ENCODE measurements around the gene HMG20B.

Gene HMG20B

DNA sequence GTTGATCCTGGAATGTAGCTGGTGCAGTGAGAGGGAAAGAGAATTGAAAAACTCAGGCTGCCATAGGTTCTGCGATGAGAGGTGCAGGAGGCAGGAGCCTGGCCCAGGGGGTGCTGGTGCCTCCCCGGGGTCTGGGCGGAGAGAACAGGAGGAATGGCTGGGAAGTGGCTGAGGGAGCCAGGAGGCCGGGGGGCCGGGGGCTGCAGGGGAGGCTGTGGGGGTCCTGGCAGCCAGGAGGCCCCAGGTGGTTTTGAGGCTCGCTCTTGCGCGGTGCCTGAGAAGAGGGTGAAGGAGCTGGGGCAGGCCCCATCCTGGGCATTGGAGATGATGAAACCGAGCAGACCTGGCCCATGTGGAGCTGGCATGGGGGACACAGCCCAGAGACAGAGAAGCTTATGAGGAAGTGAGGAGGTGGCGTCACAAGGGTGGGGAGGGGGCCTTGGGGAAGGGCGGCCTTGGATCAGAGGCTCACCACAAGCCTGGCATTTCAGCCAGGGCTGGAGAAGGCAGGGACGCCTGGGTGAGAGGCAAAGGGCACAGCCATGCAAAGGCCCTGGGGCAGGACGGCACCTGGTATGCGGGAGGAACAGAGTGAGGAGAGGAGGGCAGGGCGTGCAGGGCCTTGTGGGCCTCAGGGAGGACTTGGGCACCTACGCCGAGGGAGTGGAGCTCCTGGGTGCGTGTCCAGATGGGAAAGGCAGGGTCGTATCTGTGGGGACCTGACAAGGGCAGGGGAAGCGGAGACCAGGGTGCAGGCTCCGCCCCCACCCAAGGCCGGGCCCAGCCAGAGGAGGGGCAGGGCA, 35.1 kb upstream of the HMG20B start:
- no peak for DNase-seq

DNA sequence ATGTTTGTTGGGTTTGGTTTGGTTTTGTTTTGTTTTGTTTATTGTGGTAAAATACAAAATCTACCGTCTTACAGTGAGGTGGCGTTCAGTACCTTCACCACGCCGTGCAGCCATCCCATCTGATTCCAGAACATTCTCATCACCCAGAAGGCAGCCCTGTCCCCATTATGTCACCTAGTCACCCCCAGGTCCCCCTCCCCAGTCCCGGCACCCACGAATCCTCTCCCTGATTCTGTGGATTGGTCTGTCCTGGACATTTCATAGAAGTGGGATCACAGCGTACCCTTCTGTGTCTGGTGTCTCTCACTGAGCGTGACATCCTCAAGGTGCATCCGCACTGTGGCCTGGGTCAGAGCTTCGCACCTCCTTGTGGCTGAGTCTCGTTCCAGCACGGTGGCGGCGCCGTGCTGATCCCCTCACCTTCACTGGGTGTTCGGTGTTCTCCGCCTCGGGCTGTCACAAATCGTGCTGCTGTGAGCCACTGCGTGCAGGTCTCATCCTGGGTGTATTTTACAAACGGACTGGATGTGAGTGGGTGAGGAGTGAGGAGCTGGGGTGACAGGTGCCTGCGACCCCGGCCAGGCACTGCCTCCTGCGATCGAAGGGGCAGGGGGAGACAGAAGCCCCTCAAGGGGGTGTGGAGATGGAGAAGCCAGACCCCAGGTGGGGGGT, 34.4 kb upstream of the HMG20B start:
- no peak for DNase-seq

DNA sequence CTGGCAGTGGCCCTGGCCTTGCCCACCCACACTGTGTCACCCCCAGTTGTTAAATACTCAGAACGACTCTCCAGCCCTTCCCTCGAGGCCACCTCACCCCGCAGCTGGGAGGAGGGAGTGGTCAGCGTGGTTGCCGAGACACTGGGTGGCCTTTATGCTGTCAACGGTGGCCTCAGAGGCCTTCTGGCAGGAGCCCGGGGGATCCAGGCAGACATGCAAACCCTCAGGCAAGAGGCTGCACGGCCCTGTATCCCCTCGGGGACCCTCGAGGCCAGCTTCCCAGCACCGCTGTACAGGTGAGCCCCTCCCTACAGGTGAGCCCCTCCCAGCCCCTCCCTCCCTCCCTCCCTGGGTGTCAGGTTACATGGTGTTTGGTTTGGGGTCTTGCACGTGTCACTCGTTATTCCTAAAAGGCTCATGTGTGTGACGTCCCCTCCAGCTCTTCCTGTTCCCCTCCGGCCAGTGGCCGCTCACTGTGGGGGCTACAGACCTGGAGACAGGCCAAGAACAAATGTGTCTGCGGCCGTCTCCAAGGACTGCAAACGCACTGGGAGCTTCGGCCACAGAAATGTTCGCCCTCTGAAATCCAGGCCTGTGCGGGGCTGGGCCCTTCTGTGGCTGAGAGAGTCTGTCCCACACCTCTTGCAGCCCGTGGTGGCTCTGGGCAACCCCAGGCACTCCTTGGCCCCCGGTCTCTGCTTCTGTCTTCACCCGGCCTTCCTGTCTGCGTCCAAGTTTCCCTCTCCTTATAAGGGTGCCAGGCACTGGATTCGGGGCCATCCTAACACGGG, 33.6 kb upstream of the HMG20B start, which contains the start of gene TEKTIP1:
Gene TEKTIP1, plus strand, starts transcription at position 210 of the 791 bp plus-strand sequence. Its CDS starts 4 bp downstream, at position 214.
- no peak for DNase-seq

DNA sequence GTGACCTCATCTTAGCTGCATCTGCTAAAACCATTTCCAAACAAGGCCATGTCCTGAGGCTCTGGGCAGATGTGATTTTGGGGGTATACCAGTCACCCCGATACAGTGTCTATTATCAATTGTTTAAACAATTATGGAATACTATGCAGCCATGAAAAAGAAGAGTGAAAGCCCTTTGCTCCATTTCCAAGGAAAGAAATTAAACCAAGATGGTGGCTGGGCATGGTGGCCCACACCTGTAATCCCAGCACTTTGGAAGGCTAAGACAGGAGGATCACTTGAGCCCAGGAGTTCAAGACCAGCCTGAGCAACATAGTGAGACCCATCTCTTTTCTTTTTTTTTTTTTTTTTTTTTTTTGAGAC, 33.0 kb upstream of the HMG20B start:
- no peak for DNase-seq

DNA sequence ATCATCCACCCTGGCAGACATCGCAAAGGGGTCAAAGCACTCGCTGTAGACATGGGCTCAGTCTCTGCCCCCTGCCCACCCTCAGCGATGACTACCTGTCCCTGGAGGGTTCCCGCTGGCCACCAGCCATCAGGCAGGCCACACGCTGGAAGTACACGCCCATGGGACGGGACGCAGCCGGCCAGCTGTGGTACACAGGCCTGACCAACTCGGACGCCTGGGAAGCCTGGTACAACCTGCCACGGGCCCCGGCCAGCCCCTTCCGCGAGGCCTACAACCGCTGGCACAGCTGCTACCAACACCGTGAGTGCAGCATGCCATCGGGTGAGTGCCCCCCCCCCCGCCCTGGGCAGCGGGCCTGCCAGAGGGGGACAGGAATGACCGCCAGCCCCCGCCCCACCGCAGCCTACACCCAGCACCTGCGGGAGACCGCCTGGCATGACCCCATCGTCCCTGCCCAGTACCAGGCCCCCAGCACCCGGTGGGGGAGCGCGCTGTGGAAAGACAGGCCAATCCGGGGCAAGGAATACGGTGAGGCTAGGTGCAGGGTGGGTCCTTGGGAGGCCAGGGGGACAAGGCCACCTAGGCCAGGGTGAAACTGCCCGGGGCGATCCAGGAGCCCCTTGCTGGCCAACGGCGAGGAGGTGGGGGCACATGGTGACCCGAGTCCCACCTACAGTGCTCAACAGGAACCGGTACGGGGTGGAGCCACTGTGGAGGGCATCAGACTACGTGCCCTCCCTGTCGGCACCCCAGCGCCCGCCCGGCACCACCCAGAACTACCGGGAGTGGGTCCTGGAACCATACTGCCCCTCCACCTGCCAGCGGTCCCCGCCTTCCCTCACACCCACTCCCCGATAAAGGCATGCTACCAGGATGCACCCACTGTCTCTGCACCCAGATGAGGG, 29.3 kb upstream of the HMG20B start:
- no peak for DNase-seq

DNA sequence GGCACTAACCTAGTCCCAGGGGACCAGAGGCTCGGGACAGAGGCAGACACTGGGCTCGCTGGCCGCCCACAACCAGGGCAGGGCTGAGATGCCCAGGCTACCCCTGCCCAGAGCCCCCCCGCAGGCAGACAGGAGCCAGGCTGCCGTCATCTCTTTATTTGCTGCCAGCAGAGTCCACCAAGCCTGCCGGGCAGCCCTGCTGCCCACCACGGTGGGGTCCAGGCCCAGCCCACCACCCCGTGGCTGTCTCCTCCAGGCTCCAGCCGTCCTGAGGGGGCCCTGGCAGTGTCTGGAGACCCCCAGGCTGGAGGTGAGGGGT, 28.7 kb upstream of the HMG20B start:
- no peak for DNase-seq

DNA sequence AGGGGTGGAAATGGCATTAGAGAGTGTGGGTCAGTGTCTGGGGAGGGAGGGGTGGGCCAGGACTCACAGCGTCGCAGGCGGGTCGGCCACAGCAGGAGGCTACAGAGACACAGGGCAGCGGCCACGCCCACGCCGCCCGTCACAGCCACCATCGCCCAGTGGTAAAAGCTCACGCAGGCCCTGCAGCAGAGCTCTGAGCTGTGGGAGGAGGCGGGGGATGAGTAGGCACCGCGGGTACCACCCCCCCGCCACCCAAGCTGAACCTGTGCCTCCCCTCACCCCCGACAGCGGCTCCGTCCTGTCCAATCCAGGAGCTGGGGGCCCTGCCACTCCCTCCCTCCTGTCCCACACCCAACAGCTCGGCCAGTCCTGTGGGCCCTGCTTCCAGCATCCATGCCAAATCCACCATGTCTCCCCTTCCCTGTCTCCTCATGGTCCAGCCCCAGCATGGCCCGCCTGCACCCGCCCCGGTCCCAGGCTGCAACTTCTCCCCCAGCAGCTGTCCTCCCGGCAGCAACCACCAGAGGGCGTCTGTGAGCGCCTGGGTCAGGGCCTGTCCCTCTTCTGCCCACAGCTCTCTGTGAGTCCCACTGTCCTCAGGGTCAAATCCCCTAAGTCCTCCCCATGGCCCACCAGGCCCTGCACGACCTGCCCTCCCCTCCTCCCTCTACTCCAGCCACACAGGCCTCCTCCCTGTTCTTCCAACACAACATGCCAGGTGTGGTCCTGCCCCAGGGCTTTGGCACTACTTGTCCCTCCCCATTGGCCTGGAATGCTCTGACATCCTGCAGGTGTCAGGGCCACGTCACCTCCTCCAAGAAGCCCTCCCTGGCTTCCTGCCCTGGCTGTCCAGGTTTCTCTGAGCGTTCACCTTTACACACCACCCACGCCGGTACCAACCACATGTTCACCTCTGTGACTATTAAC, 27.7 kb upstream of the HMG20B start:
- peak; percentile 80 for DNase-seq

DNA sequence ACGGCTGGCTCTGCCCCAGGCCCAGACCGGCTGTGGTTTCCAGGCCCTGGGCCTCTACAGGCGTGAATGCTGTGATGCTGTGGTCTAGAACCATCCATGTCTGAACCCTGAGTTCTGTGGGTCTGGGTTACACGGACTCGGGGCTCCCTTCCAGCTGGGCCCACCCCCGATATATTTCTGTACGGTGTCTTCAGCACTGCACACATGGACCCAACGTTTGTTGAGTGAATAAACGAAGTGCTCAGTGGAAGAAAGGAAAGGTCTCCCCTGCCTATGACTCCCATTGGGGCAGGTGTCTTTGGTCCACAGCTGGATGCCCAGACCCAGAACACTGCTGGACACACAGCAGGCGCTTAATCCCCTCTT, 27.1 kb upstream of the HMG20B start:
- DNase-seq = no peak

DNA sequence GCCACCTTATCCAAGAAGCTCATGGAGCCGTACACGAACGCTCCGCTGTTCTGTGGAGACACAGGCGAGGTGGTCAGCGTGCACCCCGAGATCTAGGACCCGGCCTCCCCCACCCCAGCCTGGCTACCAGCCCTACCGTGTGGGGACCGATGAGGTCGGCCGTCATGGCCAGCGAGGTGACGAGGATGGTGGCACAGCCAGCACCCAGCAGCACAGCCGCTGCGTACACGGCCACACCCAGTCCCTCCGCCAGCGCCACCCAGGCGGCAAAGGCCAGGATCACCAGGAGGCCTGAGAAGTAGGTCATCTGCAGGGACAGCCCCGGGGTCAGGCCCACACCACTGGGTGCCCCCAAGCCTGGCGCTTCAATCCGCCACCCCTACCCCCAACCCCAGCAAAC, 26.6 kb upstream of the HMG20B start:
- DNase-seq = no peak

DNA sequence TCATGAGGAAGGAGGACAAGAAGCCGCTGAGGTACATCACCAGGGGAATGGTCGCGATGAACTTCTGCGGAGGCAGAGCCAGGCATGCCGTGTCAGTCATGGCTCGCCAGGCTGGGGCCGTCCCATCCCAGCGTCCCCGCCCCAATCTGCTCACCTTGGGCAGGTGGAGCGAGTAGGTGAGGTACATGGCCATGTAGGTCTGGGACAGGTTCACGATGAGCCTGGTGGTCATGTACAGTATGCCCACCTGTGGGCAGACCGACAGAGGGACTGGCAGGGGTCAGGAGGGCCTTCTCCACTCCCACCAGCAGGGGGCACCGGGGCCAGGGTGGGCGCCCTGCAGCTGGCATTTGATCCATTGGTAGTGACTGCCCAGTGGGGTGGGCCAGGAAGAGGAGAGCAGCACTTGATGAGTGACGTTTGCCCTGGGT, 25.4 kb upstream of the HMG20B start:
- peak; percentile 49 for DNase-seq

DNA sequence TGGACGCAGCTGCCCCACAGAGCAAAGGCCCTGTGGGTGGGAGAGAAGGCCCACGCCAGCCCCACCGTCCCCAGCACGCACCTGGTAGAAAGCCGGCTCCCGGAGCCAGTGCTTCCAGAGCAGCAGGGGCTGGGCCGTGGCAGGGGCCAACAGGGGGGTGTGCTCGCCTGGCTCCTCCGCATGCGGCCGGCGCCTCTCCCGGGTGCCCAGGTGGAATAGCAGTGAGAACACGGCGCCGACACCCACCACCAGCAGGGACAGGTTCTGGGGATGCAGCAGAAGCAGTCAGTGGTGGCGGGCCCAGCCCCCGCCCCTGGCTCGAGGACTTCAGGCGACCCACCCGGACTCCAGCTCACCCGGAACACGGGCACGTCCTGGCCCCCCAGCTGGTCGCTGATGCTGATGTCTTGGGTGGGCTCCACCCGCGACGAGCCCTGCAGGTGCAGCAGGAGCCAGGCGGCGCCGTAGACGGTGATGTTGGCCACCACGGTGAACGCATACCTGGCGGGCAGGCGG, 24.9 kb upstream of the HMG20B start:
- DNase-seq = no peak

DNA sequence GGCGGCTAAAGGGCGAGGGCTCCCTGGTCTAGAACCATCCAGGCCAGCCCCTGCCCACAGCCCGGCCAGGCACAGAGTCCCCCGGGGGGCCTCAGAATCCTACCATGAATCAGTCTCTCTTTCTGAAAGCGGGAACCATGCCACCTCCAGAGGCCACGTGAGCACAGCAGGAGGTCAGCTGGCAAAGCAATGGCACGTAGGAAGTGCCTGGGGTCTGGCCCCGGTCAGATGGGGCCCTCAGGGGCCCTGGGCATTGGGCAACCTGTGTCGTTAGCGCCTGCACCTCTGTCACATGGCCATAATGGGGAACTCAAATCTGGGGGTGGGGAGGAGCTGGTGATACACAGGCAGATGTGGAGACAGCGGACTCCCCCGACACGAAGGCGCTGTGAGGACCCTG, 24.1 kb upstream of the HMG20B start:
- no peak for DNase-seq

DNA sequence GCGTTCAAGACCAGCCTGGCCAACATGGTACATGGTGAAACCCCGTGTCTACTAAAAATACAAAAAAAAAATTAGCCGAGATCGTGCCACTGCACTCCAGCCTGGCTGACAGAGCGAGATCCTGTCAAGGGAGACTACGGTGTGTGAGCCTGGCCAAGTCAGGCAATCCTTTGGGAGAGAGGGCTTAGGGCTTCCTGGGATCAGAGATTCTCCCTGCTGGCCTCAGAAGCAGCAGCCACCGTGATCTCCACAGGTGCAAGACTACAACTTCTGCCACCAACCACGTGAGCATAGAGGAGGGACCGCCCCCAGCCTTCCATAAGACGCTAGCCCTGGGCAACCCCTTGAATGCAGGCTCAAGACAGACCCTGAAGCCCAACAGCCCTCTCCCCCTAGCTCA, 22.9 kb upstream of the HMG20B start:
- DNase-seq = no peak

DNA sequence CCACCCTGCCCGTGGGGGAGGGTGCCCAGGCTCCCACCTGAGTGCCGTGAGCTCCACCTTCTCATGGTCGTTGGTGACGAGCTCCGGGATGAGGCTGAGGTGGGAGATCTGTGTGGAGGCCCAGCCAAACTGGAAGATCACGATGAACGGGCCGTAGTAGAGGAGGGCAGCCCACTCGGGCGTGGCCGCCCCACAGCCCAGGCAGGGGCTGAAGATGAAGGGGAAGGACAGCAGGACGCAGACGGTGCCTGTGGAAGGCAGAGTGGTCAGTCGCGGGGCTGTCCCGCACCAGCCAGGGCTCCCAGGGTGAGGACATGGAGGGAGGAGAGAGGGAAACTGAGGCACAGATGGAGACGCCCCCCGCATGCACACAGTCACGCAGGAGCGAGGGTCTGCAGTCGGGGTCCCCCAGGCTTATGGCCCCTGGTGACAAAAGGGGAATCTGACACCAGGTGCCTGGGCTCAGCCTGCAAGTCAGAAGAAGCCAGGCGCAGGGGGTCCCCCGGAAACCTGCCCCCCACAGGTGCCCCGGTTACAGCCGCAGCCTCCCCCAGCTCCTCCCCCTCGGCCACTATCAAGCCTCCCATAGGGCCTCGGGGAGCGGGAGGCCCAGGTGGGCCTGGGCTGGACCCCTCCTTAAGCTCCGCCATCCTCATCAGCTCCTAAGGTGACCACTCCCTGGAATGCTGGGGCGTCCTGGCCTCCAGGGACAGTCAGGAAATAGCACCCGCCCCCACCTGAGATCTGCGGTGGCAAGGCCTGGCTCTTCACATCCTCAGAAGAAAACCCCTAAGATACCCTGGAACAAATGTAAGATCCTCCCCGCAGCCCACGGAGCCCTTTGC, 21.6 kb upstream of the HMG20B start:
- DNase-seq = no peak

DNA sequence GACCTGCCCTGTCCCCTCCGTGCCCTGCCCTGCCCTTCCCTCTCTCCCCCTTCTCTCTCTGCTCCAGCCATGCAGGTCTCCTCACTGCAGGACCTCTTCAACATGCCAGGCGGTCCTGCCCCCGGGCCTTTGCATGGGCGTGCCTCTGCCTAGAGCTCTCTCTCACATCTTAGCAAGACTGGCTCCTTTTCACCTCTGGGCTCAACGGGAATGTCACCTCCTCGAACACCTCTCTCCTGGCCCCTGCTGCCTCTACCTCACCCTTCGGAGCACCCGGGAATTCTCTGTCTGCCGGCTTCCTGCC, 21.0 kb upstream of the HMG20B start:
- no peak for DNase-seq

DNA sequence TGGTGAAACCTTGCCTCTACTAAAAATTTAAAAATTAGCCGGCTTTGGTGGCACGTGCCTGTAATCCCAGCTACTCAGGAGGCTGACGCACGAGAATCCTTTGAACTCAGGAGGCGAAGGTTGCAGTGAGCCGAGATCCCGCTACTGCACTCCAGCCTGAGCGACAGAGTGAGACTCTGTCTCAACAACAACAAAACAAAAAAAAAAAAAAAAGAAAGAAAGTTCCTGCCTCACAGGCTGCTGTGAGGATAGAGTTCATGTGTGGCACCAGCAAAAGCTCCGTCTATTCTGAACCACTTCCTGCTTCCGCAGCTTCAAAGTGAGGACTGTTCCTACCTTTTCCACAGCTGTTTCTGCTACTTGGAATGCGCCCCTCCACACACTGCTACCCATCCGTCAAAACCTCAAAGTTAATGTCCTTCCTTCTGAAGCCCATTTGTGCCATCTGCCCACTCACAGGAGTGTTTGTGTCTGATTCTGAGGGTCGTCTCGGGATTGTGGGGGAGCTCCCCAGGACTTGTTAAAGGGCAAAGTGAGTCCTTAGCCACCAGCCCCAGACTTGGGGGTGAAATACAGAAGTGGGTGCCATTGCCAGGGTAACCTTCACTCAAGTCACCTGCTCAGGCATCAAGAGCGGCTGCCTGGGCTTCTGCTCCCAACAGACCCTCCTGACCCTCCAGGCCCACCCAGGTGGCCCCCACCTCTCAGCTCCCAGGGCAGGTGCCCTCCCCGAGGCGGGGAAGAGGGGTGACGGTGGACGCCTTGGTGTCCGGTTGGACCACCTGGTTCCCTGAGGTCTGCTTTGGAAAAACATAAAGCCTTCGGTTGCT, 18.3 kb upstream of the HMG20B start:
- DNase-seq = peak; percentile 51

DNA sequence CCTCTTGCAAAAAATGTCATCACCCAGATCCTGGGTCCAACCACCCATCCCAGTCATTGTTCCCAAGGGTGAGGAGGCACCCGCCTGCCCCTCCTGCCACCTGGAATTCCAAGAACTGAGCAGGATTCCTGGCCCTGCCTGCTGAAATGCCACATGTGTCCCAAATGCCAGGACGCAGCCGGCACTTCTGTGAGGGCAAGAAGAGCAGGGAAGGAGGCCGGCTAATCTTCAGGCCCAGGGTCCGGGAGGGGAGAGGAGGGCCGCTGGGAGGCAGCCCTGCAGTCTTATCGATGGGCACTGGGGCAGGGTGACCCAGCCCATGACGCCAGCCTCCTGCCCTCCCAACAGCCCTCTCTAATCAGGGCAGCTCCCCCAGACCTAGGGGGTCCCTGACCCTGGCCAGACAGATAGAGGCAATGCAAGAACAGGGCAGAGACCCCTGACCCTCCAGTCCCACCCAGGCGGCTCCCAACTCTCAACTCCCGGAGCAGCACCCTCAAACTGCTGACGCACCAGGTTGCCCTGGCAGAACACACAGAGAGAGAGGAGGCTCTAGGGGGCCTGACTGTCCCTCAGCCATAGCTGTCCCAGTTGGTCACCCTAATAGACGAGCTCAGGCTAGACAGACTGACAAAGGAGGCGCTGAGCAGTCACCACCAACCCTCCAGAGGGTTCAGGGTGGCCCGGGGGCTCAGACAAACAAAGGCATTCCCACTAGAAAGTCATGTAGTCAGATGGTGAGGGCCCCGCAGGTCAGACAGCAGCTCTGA, 16.9 kb upstream of the HMG20B start:
- DNase-seq = no peak

DNA sequence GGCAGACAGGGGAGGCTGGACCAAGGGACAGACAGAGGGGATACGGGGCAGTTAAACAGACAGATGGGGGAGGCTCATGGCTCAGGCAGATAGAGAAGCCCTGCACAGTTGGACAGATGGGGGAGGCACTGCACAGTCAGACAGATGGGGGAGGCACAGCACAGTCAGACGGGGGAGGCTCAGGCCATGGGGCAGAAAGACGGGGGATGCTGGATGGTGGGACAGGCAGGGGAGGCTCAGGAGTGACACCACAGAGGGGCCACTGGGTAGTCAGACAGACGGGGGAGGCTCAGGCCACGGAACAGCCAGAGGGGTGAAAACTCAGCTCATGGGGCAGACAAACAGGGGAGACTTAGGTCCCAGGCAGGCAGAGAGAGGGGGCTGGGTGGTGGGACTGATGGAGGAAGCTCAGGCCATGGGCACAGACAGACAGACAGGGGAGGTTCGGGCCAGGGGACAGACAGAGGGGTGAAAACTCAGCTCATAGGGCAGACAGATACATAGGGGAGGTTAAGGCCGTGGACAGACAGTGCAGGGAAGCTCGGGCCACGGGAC, 16.2 kb upstream of the HMG20B start:
- no peak for DNase-seq
